GM12878 (cell line): ENCODE results near the gene VWA3B. TPM values are rescaled to one million over a fixed set of nuclear protein-coding genes. Genes with fewer than 3 reads are reported as not detected.

Experiments
- ATAC-seq: fragments of 200-7000 bp; cut with Tn5 transposase; 3 replicates; pipeline ENCODE4 v1.9.1; 2020; ENCODE audit warnings: mild to moderate bottlenecking, moderate library complexity
- BruUV-seq: library from RNA; stranded (reverse); fragments of 400-500 nt; replicated peaks from 2 replicates; lab custom pipeline; 2021; lab: Mats Ljungman, UMichigan
- CTCF ChIA-PET: fragments of 300-600 bp; sonication (Branson Sonifier 250); formaldehyde crosslinking; extraction: SDS; loops from one replicate; lab custom pipeline; 2021; ENCODE audit warnings: inconsistent platforms; lab: Yijun Ruan, JAX
- POLR2A ChIA-PET: fragments of 350-600 bp; formaldehyde crosslinking; extraction: SDS; loops from one replicate; lab custom pipeline; 2021; ENCODE audit warnings: inconsistent platforms; lab: Charles Lee
- RAD21 ChIA-PET: fragments of 300-600 bp; sonication (Branson Sonifier 250); formaldehyde crosslinking; loops from one replicate; lab custom pipeline; 2023; ENCODE audit warnings: antibody characterized with exemption; ENCODE audit not compliant: unreplicated experiment; lab: Charles Lee
- SMC1A ChIA-PET: fragments of 300-600 bp; sonication (Branson Sonifier 250); formaldehyde crosslinking; loops from one replicate; lab custom pipeline; 2023; ENCODE audit not compliant: unreplicated experiment, uncharacterized antibody; lab: Charles Lee
- DNase-seq: peaks from one replicate; pipeline ENCODE4 v3.0.0-alpha.2; 2011; ENCODE audit warnings: low read depth, low spot score
- FAIRE-seq: peaks from 3 replicates; lab custom pipeline; 2011; peaks lifted over from hg19 to GRCh38; lab: Jason Lieb, UNC
- H2AFZ ChIP-seq: 2 replicates; pipeline ENCODE4 v1.6.0; 2011; ENCODE audit warnings: low read depth, low read length, control low read depth; ENCODE audit not compliant: control insufficient read depth
- H3K27ac ChIP-seq: 2 replicates; pipeline ENCODE4 v1.5.1; 2011; ENCODE audit warnings: control low read depth; ENCODE audit not compliant: control insufficient read depth, insufficient read depth
- H3K27me3 ChIP-seq, 2 experiments: replicated peaks in 1 of 2; 2 replicates each; pipeline versions ENCODE4 v1.6.0 to v1.6.1; 2011; ENCODE audit warnings: low read length in 1 of 2; ENCODE audit not compliant: control insufficient read depth in 2 of 2, insufficient read depth in 2 of 2
- H3K36me3 ChIP-seq, 2 experiments: 2 replicates each; pipeline ENCODE4 v1.5.1; 2011; ENCODE audit warnings: low read length in 1 of 2; ENCODE audit not compliant: control insufficient read depth in 2 of 2, insufficient read depth in 2 of 2
- H3K4me1 ChIP-seq: 2 replicates; pipeline ENCODE4 v1.6.1; 2011; ENCODE audit warnings: mild to moderate bottlenecking, low read length, moderate library complexity, mixed read lengths; ENCODE audit not compliant: control insufficient read depth, insufficient read depth
- H3K4me2 ChIP-seq: 2 replicates; pipeline ENCODE4 v1.6.0; 2011; ENCODE audit warnings: control low read depth; ENCODE audit not compliant: control insufficient read depth, insufficient read depth
- H3K4me3 ChIP-seq: fragments of 200-600 bp; sonication (generic); 2 replicates; pipeline ENCODE4 v1.5.1; 2016
- H3K79me2 ChIP-seq: 2 replicates; pipeline ENCODE4 v1.6.0; 2011; ENCODE audit warnings: low read length; ENCODE audit not compliant: control insufficient read depth, insufficient read depth
- H3K9ac ChIP-seq: 2 replicates; pipeline ENCODE4 v1.8.0; 2011; ENCODE audit warnings: low read length, control low read depth, mixed read lengths; ENCODE audit not compliant: control insufficient read depth, insufficient read depth
- H3K9me3 ChIP-seq: replicated peaks from 3 replicates; pipeline ENCODE4 v1.5.1; 2011; ENCODE audit warnings: mild to moderate bottlenecking, low read length; ENCODE audit not compliant: control insufficient read depth, insufficient read depth
- H4K20me1 ChIP-seq: 2 replicates; pipeline ENCODE4 v1.6.0; 2011; ENCODE audit not compliant: control insufficient read depth, insufficient read depth
- BCL3 ChIP-seq: IDR thresholded peaks from 2 replicates; pipeline ENCODE4 v1.6.1; 2011; ENCODE audit warnings: borderline replicate concordance, low read depth, mild to moderate bottlenecking, moderate library complexity, low read length; ENCODE audit not compliant: insufficient read depth, poor library complexity, severe bottlenecking
- CREB1 ChIP-seq: IDR thresholded peaks from 2 replicates; pipeline ENCODE4 v1.6.1; 2012; ENCODE audit warnings: low read depth, mild to moderate bottlenecking, inconsistent platforms
- CTCF ChIP-seq, 3 experiments: IDR thresholded peaks in 2 of 3; conservative IDR thresholded peaks in 1 of 3; 2 replicates each; pipeline ENCODE4 v1.5.1; 2011; ENCODE audit warnings: low read depth in 3 of 3, low read length in 3 of 3, mild to moderate bottlenecking in 3 of 3, control low read depth in 2 of 3, moderate library complexity in 2 of 3, inconsistent platforms in 1 of 3, mixed read lengths in 1 of 3; ENCODE audit not compliant: control insufficient read depth in 2 of 3, insufficient read depth in 1 of 3; ENCODE audit errors: extremely low read depth in 1 of 3
- KAT2A ChIP-seq: conservative IDR thresholded peaks from 2 replicates; pipeline ENCODE4 v1.6.1; 2011; ENCODE audit warnings: low read depth, low read length; ENCODE audit not compliant: control insufficient read depth
- POLR2A ChIP-seq: IDR thresholded peaks from 2 replicates; pipeline ENCODE4 v1.6.1; 2011; ENCODE audit warnings: low read depth, mild to moderate bottlenecking, low read length
- RAD21 ChIP-seq: IDR thresholded peaks from 2 replicates; pipeline ENCODE4 v1.6.1; 2011; ENCODE audit warnings: mild to moderate bottlenecking, low read depth, low read length, moderate library complexity; ENCODE audit not compliant: insufficient read depth
- SMC3 ChIP-seq: IDR thresholded peaks from 2 replicates; pipeline ENCODE4 v1.6.1; 2011; ENCODE audit warnings: low read length, improper control_type of control experiment, borderline replicate concordance
- ZBTB11 ChIP-seq: fragments of 450-650 bp; formaldehyde crosslinking; IDR thresholded peaks from 2 replicates; pipeline ENCODE4 v1.5.0; 2022; ENCODE audit warnings: mild to moderate bottlenecking, missing genetic modification characterization
- ZNF687 ChIP-seq: fragments of 450-650 bp; IDR thresholded peaks from 2 replicates; pipeline ENCODE4 v1.6.1; 2017; ENCODE audit warnings: mild to moderate bottlenecking, moderate library complexity
- WGBS: methylation state at CpG from one replicate; pipeline ENCODE4 v1.1.6; 2016; ENCODE audit warnings: low lambda C conversion rate; ENCODE audit not compliant: insufficient replicate concordance, insufficient coverage; ENCODE audit errors: missing lambda C conversion rate; 5-methylcytosine and 5-hydroxymethylcytosine counted together
- in situ Hi-C: fragments of 300-500 bp; cut with MboI; formaldehyde crosslinking; loops from 9 replicates; pipeline ENCODE4 v1.14.3; 2018; ENCODE audit warnings: mixed read lengths
- intact Hi-C: fragments of 100-400 bp; cut with micrococcal nuclease; formaldehyde crosslinking; loops from one replicate; pipeline ENCODE4 v1.14.2; 2022; ENCODE audit not compliant: unreplicated experiment
- polyA plus RNA-seq, 11 experiments: library from polyadenylated mRNA; depleted of rRNA in 4 of 11; unstranded in 6 of 11; stranded (reverse) in 5 of 11; fragments of >200 nt; fragmentation: Nextera tagmentation in 4 of 11; fragmentation: Illumina TruSeq in 1 of 11; extraction: Ambion mirVana in 4 of 11; extraction: Trizol in 1 of 11; gene quantifications; 1 replicate in 1 of 11; 2 replicates in 10 of 11; pipeline versions ENCODE4 v1.2.1 to v1.2.3, GENCODE V29; 2011 to 2016; ENCODE audit warnings: inconsistent platforms in 2 of 11, missing spikeins in 2 of 11, low read depth in 1 of 11
- total RNA-seq, 4 experiments: library from RNA; depleted of rRNA in 3 of 4; stranded (reverse); fragments of >200 nt in 3 of 4; fragmentation: Illumina TruSeq in 1 of 4; extraction: Trizol in 1 of 4; gene quantifications; 2 replicates each; pipeline versions ENCODE4 v1.2.1 to v1.2.3, GENCODE V29; 2013 to 2021

The VWA3B gene
- total and polyA plus RNA-seq, 10 of the 15 experiments (the other 5 are each of a cell fraction or from before 2014, with no cell fraction given): 0.04 to 0.86 (median 0.19) TPM; not detected in 4

GRCh38 chr2:98188351-98189046 is 101.5 kb downstream of the VWA3B start:
- ChIA-PET CTCF (interaction anchor here (0.5 to 3.2 kb wide), 15 partner anchors 11 to 598 kb away, joined by 3 to 16 read pairs (median 4); no protein-coding TSS in a partner anchor), SMC1A (interaction anchor here (0.9 to 2.3 kb wide), 12 partner anchors 12 to 490 kb away, joined by 3 to 16 read pairs (median 4); no protein-coding TSS in a partner anchor), RAD21 (interaction anchor here (0.7 to 1.9 kb wide), 7 partner anchors 12 to 490 kb away, joined by 3 to 10 read pairs (median 4); no protein-coding TSS in a partner anchor), POLR2A (interaction anchor here (0.6 kb wide), 1 partner anchor 540 kb away, joined by 3 read pairs; no protein-coding TSS in a partner anchor)
- intact Hi-C loops: loop anchor here (5.0 to 10.0 kb wide), 3 partner anchors 196 to 484 kb away; no protein-coding TSS in a partner anchor
- Histone ChIP-seq H3K9me3 (no peaks in the 10 kb centered on the region), H3K79me2 (no peaks in the 10 kb centered on the region), H3K4me2 (no peak overlapping the region), H4K20me1 (no peaks in the 10 kb centered on the region), H3K4me1 (no peaks in the 10 kb centered on the region; the same call in 1 of the 2 replicates), H3K36me3 (no peaks in the 10 kb centered on the region), H3K4me3 (no peak overlapping the region), H3K9ac (no peak overlapping the region), H2AFZ (no peak overlapping the region), H3K27ac (no peak overlapping the region), H3K27me3 (no peaks in the 10 kb centered on the region; a peak in 1 of 4 replicates)
- DNase-seq: no peak
- in situ Hi-C loops: no loop called here
- no peak for FAIRE-seq
- 55% methylated on average over 4 of the region's 4 CpGs for WGBS
- no peak for ATAC-seq
- TF ChIP-seq CTCF (IDR thresholded peaks at IDR 0.05 in 2 of 3, conservative IDR thresholded peaks at IDR 0.05 in 1 of 3; ENCODE audit: control insufficient read depth in 2 of 3, extremely low read depth in 1 of 3, insufficient read depth in 1 of 3, low read depth in 3 of 3, low read length in 3 of 3) (peak in 2 of 3 experiments; percentile 21 to 34; a peak in 3 of 6 replicates), POLR2A (no peak), KAT2A (no peak), RAD21 (peak; percentile 51), SMC3 (peak; percentile 26; the same call in 1 of the 2 replicates), ZBTB11 (CRISPR knock-in tag) (no peak), CREB1 (no peak), ZNF687 (no peak), BCL3 (no peak)
- no TSS peak for BruUV-seq
